WI38 (cell line): ENCODE measurements around the gene SSR1.

Experiments
- H3K4me3 ChIP-seq: 2 replicates; pipeline ENCODE4 v1.5.1; 2011; ENCODE audit warnings: low read depth, mild to moderate bottlenecking, control low read depth, low read length
- CTCF ChIP-seq: IDR thresholded peaks from 2 replicates; pipeline ENCODE4 v1.5.1; 2012; ENCODE audit warnings: low read depth, mild to moderate bottlenecking, control low read depth, low read length

The SSR1 gene

DNA sequence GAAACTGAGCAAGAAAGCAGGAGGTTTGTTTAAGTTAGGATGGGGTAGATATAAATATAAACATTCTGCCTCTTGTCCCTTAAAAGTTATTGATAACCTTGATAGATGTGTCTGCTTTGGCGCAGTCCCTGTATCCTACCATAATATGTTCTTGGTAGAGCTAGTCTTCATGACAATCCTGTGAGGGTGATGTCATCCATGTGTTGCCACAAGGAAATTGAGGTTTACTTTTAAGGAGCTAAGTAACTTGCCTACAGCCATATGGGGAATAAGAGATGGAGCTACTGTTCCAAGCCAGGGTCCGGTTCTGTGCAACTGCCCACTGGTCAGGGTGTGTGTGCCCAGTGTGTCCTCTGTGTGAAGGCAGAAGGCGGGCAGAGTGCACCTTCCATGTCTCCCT, 78.5 kb downstream of the SSR1 start:
- TF ChIP-seq CTCF: no peak
- H3K4me3 ChIP-seq: no peak overlapping the region

DNA sequence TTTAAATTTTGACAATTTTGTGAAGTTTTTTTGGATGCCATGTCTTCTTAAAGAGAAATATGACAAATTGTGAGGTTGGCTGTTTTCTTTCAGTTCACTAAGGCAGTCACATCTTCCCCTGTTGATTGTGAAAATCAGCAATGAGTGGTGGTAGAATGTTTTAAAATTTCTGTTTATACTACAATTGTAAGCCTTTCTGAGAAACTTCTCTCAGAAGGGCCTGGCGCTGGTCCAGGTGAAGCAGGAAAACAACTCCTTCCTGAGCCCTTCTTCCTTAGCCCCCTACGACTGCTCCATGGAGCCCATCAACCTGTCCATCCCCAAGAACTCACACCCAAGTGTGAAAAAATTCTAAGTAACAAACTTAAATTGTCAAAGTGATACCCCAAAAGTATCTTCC, 80.6 kb downstream of the SSR1 start:
- no peak for TF ChIP-seq CTCF
- no peak overlapping the region for H3K4me3 ChIP-seq

GRCh38 chr6:7230956-7231713, 81.9 kb downstream of the SSR1 start:
- TF ChIP-seq CTCF: no peak
- H3K4me3 ChIP-seq: no peak overlapping the region

- no peak for TF ChIP-seq CTCF
- no peak overlapping the region for H3K4me3 ChIP-seq
Observed at GRCh38 chr6:7230327-7230691, 82.7 kb downstream of the SSR1 start.

GRCh38 chr6:7229376-7230326, 83.3 kb downstream of the SSR1 start:
- H3K4me3 ChIP-seq: no peak overlapping the region
- TF ChIP-seq CTCF: no peak

- no peak overlapping the region for H3K4me3 ChIP-seq
- TF ChIP-seq CTCF: no peak
Observed at GRCh38 chr6:7228662-7229375, 84.2 kb downstream of the SSR1 start.
